Activated naive CD4-positive, alpha-beta T cell treated with anti-CD3 and anti-CD28 coated beads, Interleukin-2, amount 10 ng/mL, durations not matched to agents 7 days and 5 days (primary cell): Measurements from ENCODE around the gene ARRDC2.
A peak's percentile ranks its signal among the peaks of the same experiment; 100 is the strongest.
"Not testable (repeated sequence)": the region's sequence is repeated elsewhere in the genome, so short reads cannot be mapped to it uniquely, and the experiment has no call there.

Experiments used
- CTCF ChIA-PET: fragments of 350-600 bp; sonication (Branson Sonifier 250); formaldehyde crosslinking; loops from one replicate; lab custom pipeline; 2021; ENCODE audit warnings: antibody characterized with exemption; lab: Charles Lee
- DNase-seq: peaks from one replicate; pipeline ENCODE4 v3.0.0-alpha.2; 2020
- H3K27ac Mint-ChIP-seq: one replicate; pipeline ENCODE4 v1.8.0; 2021; ENCODE audit warnings: mild to moderate bottlenecking, moderate library complexity, mixed read lengths
- H3K27me3 Mint-ChIP-seq: one replicate; pipeline ENCODE4 v1.8.0; 2021; ENCODE audit warnings: mild to moderate bottlenecking, mixed read lengths
- H3K36me3 Mint-ChIP-seq: one replicate; pipeline ENCODE4 v1.8.0; 2021; ENCODE audit warnings: mixed read lengths
- H3K4me1 Mint-ChIP-seq: one replicate; pipeline ENCODE4 v1.8.0; 2021; ENCODE audit warnings: mixed read lengths
- H3K4me3 Mint-ChIP-seq: one replicate; pipeline ENCODE4 v1.8.0; 2021; ENCODE audit warnings: mild to moderate bottlenecking, moderate library complexity, mixed read lengths
- H3K9me3 Mint-ChIP-seq: one replicate; pipeline ENCODE4 v1.8.0; 2021; ENCODE audit warnings: mixed read lengths

The ARRDC2 gene

GRCh38 chr19:17999684-18000479 is 8.1 kb upstream of the ARRDC2 start:
- DNase-seq: no peak
- Mint-ChIP-seq H3K4me1 (peaks cover 33% of the 10 kb centered on the region), H3K9me3 (no peaks in the 10 kb centered on the region), H3K27ac (peak overlapping the region; percentile 97), H3K4me3 (peak overlapping the region; percentile 74), H3K27me3 (peaks cover 16% of the 10 kb centered on the region), H3K36me3 (peaks cover 8% of the 10 kb centered on the region)
- CTCF ChIA-PET: interaction anchor here (2.7 to 10.6 kb wide), 3 partner anchors 54 to 140 kb away, joined by 8 to 216 read pairs (median 73); partner anchors contain the start of genes CCDC124 and RPL18A

GRCh38 chr19:18000480-18000914 is 7.5 kb upstream of the ARRDC2 start:
- Mint-ChIP-seq H3K4me3 (peak overlapping the region; percentile 74), H3K27me3 (peaks cover 12% of the 10 kb centered on the region), H3K4me1 (peaks cover 33% of the 10 kb centered on the region), H3K9me3 (no peaks in the 10 kb centered on the region), H3K36me3 (peaks cover 8% of the 10 kb centered on the region), H3K27ac (peak overlapping the region; percentile 97)
- CTCF ChIA-PET: interaction anchor here (2.7 to 10.6 kb wide), 2 partner anchors 65 to 141 kb away, joined by 8 to 216 read pairs; partner anchors contain the start of genes CCDC124 and RPL18A
- DNase-seq: peak; percentile 48

GRCh38 chr19:18000915-18001776 is 6.8 kb upstream of the ARRDC2 start:
- CTCF ChIA-PET: interaction anchor here (2.7 to 10.6 kb wide), 2 partner anchors 65 to 141 kb away, joined by 8 to 216 read pairs; partner anchors contain the start of genes CCDC124 and RPL18A
- DNase-seq: peak; percentile 95
- Mint-ChIP-seq H3K4me3 (peak overlapping the region; percentile 74), H3K9me3 (no peaks in the 10 kb centered on the region), H3K27ac (peak overlapping the region; percentile 97), H3K27me3 (peaks cover 5% of the 10 kb centered on the region), H3K4me1 (peaks cover 33% of the 10 kb centered on the region), H3K36me3 (peaks cover 8% of the 10 kb centered on the region)

GRCh38 chr19:18001777-18002345 is 6.1 kb upstream of the ARRDC2 start:
- Mint-ChIP-seq H3K27ac (peak overlapping the region; percentile 90), H3K9me3 (peaks cover 2% of the 10 kb centered on the region), H3K27me3 (peaks cover 2% of the 10 kb centered on the region), H3K4me1 (peaks cover 35% of the 10 kb centered on the region), H3K4me3 (peak overlapping the region; percentile 74), H3K36me3 (peaks cover 10% of the 10 kb centered on the region)
- CTCF ChIA-PET: interaction anchor here (2.7 to 10.6 kb wide), 2 partner anchors 66 to 142 kb away, joined by 8 to 216 read pairs; partner anchors contain the start of genes CCDC124 and RPL18A
- no peak for DNase-seq

- peak overlapping the region; percentile 74 for H3K4me3 Mint-ChIP-seq
- peaks cover 40% of the 10 kb centered on the region for H3K4me1 Mint-ChIP-seq
- peaks cover 3% of the 10 kb centered on the region for H3K27me3 Mint-ChIP-seq
- H3K9me3 Mint-ChIP-seq: peaks cover 2% of the 10 kb centered on the region
- DNase-seq: peak; percentile 39
- peaks cover 14% of the 10 kb centered on the region for H3K36me3 Mint-ChIP-seq
- CTCF ChIA-PET: interaction anchor here (1.1 to 2.7 kb wide), 3 partner anchors 58 to 143 kb away, joined by 3 to 8 read pairs (median 4); partner anchors contain the start of gene RPL18A
- peak overlapping the region; percentile 90 for H3K27ac Mint-ChIP-seq
Observed at GRCh38 chr19:18002347-18002850, 5.6 kb upstream of the ARRDC2 start.

- Mint-ChIP-seq H3K4me1 (peaks cover 49% of the 10 kb centered on the region), H3K36me3 (peaks cover 29% of the 10 kb centered on the region)
- CTCF ChIA-PET: interaction anchor here (1.3 to 5.5 kb wide), 2 partner anchors 55 to 72 kb away, joined by 3 to 58 read pairs; no protein-coding TSS in a partner anchor
- H3K9me3 Mint-ChIP-seq, DNase-seq, H3K27me3 Mint-ChIP-seq, H3K4me3 Mint-ChIP-seq, H3K27ac Mint-ChIP-seq: not testable (repeated sequence)
Observed at GRCh38 chr19:18005750-18006149, 2.2 kb upstream of the ARRDC2 start.

- DNase-seq: peak; percentile 83
- Mint-ChIP-seq H3K36me3 (peaks cover 32% of the 10 kb centered on the region), H3K4me1 (peaks cover 54% of the 10 kb centered on the region), H3K27ac (peak overlapping the region; percentile 95), H3K27me3 (peaks cover 3% of the 10 kb centered on the region), H3K9me3 (peaks cover 2% of the 10 kb centered on the region), H3K4me3 (peak overlapping the region; percentile 83)
- CTCF ChIA-PET: interaction anchor here (0.5 to 5.5 kb wide), 11 partner anchors 11 to 161 kb away, joined by 3 to 58 read pairs (median 4); partner anchors contain the start of gene PIK3R2
Observed at GRCh38 chr19:18007044-18007916, 690 bp upstream of the ARRDC2 start.

GRCh38 chr19:18008814-18009213 is 844 bp downstream of the ARRDC2 start:
- H3K36me3 Mint-ChIP-seq: peaks cover 41% of the 10 kb centered on the region

GRCh38 chr19:18009412-18010066 is 1.6 kb downstream of the ARRDC2 start:
- no peak for DNase-seq
- peaks cover 3% of the 10 kb centered on the region for H3K27me3 Mint-ChIP-seq
- peaks cover 48% of the 10 kb centered on the region for H3K36me3 Mint-ChIP-seq
- CTCF ChIA-PET: interaction anchor here (1.4 to 5.5 kb wide), 3 partner anchors 47 to 51 kb away, joined by 4 to 58 read pairs (median 4); no protein-coding TSS in a partner anchor
- H3K4me1 Mint-ChIP-seq: peaks cover 62% of the 10 kb centered on the region
- peak overlapping the region; percentile 58 for H3K27ac Mint-ChIP-seq
- peak overlapping the region; percentile 83 for H3K4me3 Mint-ChIP-seq
- peaks cover 2% of the 10 kb centered on the region for H3K9me3 Mint-ChIP-seq

More at GRCh38 chr19:18008814-18009213, 844 bp downstream of the ARRDC2 start:
- peaks cover 3% of the 10 kb centered on the region for H3K27me3 Mint-ChIP-seq
- CTCF ChIA-PET: interaction anchor here (2.1 to 5.5 kb wide), 3 partner anchors 36 to 52 kb away, joined by 8 to 58 read pairs (median 34); no protein-coding TSS in a partner anchor
- H3K4me1 Mint-ChIP-seq: peaks cover 55% of the 10 kb centered on the region
- H3K9me3 Mint-ChIP-seq: peaks cover 2% of the 10 kb centered on the region
- H3K4me3 Mint-ChIP-seq: peak overlapping the region; percentile 83
- DNase-seq: no peak
- H3K27ac Mint-ChIP-seq: peak overlapping the region; percentile 86

- Mint-ChIP-seq H3K4me1 (peaks cover 68% of the 10 kb centered on the region), H3K9me3 (peaks cover 2% of the 10 kb centered on the region), H3K36me3 (peaks cover 51% of the 10 kb centered on the region), H3K27me3 (peaks cover 3% of the 10 kb centered on the region), H3K4me3 (no peak overlapping the region), H3K27ac (peak overlapping the region; percentile 33)
- CTCF ChIA-PET: interaction anchor here (0.9 to 5.5 kb wide), 5 partner anchors 13 to 158 kb away, joined by 3 to 58 read pairs (median 4); no protein-coding TSS in a partner anchor
- DNase-seq: no peak
Observed at GRCh38 chr19:18010149-18010548, 2.2 kb downstream of the ARRDC2 start.

- Mint-ChIP-seq H3K9me3 (no peaks in the 10 kb centered on the region), H3K27me3 (no peaks in the 10 kb centered on the region), H3K4me3 (peak overlapping the region; percentile 57), H3K27ac (peak overlapping the region; percentile 98), H3K36me3 (peaks cover 53% of the 10 kb centered on the region), H3K4me1 (peaks cover 79% of the 10 kb centered on the region)
- CTCF ChIA-PET: interaction anchor here (1.4 to 1.9 kb wide), 4 partner anchors 8 to 46 kb away, joined by 3 to 8 read pairs (median 3); no protein-coding TSS in a partner anchor
- DNase-seq: no peak
Observed at GRCh38 chr19:18013210-18014111, 5.5 kb downstream of the ARRDC2 start.
